Astrocyte of the hippocampus (primary cell): Measurements from ENCODE around the gene INPP4B.
A peak's percentile ranks its signal among the peaks of the same experiment; 100 is the strongest.
"Not testable (repeated sequence)": the region's sequence is repeated elsewhere in the genome, so short reads cannot be mapped to it uniquely, and the experiment has no call there.

ENCODE experiments used
- DNase-seq: peaks from one replicate; pipeline ENCODE4 v3.0.0; 2011; ENCODE audit warnings: low read depth, low spot score

Gene INPP4B

DNA sequence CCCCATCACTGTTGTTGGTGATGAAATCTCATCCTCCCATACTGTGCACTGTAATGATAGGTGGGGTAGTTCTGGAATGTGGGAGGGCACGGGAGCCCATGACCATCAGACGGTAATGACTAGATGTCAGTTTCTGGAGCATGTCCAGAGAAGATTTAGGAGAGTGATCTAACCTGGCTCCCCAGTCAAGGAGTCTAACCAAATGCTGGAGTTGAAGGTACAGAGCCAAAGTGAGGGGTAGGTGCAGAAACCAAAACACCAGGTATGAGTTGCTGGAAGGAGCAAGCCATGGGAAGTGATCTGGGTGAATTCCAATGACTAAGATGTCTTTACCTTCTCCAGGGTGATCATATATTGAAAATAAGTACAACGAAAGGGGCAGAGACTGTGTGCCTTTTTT, 296.9 kb downstream of the INPP4B start:
- no peak for DNase-seq

DNA sequence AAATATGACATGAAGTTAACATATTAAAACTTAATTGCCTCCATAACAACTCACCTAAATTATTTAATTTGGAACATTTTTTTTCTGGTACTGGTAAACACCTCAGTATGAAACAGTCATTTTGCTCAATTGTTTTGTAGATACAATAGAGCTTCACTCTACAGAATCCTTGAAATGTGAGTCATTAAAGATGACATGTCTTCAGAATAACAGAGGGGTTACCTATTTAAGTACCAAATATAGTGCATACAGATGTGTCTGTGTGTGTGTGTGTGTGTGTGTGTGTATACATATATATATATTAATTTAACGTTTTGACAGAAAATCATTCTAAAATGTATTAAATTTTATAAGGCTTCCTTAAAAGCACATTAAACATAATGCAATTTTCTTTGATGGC, 297.6 kb downstream of the INPP4B start:
- no peak for DNase-seq

DNA sequence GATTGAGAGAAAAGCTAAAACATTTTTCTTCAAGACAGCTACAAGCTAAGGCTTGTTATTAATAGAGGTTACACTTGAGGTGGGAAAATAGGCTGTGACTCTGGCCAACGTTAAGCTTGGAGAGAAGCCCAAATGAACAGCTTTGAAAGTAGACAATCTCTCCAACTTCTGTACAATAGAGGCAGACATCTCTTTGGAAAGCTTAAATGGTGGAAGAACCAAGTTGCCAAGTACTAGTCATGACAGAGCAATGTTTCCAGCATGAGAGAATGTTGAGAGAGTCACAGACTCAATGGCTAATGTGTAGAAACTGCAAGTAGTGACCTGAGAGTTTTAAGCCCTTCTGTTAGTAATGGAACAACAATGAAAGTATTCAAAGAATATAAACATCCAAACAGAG, 298.1 kb downstream of the INPP4B start:
- DNase-seq = peak; percentile 67

DNA sequence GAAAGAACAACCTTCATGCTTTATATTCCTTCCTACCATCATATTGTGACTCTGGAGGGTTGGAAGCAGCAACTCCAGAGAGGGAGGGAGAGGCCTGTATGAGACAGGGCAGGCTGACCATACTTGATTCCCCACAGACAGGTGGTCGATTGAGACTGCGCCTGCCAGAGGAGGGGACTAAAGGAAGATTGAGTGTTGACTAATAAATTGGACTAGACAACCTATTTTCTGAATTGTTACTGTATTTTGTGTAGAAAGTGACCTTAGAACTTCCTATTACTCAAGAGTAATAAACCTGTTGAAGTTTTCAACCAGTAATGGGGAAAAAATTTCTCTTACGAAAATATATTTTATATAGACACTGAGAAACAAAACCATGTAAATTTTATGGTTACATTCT, 301.5 kb downstream of the INPP4B start:
- DNase-seq = no peak

DNA sequence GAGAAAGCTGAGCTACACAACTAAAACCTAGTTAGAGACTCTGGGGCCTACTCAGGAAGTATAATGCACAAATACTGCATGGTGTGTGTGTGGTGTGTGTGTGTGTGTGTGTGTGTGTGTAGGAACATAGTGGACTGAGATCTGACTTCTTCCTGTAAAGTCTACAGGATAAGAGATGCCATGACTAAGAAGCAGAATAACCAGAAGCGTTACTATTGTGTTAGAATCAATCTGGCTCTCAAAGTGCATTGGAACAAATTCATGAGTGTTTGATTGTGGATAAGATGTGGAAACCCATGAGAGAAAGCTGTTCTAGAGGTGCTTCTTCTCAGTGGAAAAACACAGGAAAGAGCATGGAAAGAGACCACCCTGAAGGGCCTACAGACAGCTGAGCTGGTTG, 302.1 kb downstream of the INPP4B start:
- no peak for DNase-seq

DNA sequence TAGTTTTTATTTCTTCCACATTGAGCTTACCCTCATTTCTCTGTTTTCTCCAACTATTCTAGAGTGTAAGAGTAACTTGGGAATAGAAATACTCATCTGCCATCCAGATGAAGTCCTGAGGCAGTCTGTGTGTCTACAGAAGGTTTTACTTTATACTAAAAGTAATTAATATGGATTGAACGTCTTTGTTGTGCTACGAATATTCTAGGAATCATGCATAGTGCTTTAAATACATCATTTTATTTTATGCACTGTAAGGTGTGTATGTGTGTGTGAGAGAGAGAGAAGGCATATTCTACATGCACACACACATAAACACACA, 305.7 kb downstream of the INPP4B start:
- DNase-seq = no peak

DNA sequence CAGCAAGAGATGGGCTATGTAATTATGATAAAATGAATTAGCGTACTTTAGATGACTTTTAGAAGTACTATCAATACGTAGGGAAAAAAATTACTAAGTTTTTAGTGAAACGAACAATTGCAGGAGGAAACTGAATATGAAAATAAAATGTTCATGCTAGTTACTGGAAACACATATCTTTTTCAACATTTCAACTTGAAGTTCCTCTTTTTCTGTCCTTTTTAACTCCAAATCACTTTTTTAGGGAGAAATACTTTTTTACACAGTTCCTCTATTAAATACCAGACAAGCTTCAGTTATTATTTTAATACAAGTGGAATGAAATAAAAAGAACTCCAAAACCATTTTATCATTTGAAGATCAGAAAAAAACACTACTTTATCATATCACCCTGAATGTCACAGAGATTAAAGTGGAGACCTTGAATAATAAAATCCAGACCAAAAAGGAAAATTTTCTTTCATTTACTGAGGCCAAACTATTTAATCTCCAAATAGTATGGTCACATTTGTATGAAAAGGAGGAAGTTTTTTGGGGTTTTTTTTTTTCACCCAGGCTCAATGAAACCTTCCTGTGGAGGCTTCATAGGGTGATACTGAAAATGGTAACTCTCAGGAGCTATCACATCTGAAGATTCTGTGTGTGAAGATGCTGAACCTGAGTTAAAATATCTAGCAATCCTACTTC, 306.2 kb downstream of the INPP4B start:
- DNase-seq = no peak

DNA sequence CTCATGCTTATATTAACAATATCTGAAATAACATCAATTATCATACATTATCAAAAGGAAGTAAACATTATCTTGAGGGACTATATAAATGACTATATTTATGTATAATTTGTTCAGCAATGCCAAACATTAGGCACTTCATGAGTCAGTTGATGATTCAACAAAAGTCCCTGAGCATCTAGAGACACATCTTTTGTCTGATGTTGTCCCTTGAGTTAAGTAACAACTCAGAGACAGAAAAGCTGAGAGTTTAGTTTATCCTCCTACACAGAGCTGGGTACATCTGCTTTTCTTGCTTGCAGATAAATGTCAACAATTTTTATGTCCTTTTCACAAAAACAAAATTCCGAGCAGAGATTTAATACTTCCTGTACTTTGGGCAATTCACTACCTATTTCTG, 311.1 kb downstream of the INPP4B start:
- DNase-seq = peak; percentile 12

DNA sequence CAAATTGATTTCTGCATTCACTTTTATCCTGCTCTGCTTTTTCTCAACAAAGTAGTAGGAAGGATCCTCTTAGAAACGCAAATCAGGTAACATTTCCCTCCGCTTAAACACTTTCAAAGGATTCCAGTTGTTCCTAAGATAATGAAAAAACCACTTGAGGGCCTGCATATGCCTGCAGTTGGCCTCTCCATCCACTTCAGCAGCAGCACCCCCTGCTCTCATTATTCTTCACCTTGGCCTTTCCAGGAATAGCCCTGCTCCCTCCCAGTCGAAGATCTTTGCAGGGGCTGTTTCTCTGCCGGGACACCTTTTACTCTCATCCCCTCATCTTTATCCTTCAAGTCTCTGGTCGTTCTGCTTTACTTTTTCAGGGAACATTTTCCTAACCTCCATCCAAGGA, 314.0 kb downstream of the INPP4B start:
- DNase-seq = no peak

DNA sequence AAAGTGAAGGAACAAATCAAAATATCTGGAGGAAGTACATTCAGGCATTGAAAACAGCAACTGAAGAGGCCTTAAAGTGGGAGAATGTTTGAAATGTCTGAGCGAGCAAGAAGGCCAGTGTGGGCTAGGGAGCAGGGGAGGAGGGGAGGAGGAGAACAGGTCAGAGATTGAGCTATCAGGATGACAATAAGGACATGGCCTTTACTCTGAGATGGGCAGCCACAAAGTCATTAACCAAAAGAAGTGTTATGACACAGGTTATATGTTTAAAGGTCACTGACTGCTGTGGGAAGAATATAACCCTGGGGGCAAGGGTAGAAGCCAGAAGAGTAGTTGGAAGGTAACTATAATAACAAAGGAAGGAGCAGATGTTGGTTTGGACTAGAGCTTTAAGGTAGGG, 315.4 kb downstream of the INPP4B start:
- no peak for DNase-seq

DNA sequence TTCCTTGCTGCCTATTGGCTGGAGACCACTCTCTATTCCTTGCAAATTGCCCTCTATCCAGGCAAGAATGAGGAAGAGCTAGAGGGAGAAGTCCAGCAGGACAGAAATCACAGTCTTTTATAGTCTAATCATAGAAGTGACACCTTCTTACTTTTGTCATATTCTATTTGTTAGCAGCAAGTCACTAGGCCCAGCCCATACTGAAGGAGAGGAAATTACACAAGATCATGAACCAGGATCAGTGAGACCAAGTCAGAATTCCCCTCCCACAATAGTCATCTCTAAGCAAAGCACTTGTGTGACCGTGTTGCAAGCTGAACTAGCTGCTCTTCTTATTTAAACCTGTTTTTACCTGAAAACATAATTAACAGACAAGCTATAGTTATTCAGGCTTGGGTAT, 317.7 kb downstream of the INPP4B start:
- DNase-seq = no peak

DNA sequence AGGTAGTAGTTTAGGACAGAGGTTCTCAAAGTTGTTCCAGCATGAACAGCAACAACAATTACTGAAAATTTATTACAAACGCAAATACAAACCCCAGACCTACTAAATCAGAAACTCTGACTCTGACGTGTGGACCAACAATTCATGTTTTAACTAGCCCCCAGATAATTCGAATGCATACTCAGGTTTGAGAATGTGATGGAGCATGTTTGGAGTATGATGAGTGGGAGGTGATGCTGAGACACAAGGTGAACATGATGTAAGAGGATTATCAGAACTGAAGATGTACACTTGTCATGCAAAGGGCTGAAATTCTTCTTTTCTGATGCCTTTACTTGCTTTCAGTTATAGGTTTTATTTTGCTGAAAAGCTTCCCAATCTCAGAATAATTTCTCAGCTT, 323.0 kb downstream of the INPP4B start:
- no peak for DNase-seq

DNA sequence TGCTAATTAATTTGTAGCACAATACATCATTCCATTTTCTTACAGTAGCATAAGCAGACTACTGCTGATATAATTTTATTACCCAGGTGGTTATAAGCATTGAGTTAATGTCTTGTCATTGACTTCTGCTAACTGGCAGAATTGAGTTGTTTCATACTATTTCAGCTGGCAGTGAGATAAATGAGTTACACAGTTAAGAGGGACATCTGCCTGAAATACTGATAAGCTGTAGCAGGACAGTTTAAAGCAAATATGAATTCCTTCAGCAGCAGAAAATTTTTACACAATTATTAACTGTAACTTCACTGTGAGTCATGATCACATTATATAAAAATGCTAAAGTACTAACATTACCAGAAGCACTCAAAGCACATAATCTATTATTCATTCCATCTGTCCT, 326.8 kb downstream of the INPP4B start:
- no peak for DNase-seq

DNA sequence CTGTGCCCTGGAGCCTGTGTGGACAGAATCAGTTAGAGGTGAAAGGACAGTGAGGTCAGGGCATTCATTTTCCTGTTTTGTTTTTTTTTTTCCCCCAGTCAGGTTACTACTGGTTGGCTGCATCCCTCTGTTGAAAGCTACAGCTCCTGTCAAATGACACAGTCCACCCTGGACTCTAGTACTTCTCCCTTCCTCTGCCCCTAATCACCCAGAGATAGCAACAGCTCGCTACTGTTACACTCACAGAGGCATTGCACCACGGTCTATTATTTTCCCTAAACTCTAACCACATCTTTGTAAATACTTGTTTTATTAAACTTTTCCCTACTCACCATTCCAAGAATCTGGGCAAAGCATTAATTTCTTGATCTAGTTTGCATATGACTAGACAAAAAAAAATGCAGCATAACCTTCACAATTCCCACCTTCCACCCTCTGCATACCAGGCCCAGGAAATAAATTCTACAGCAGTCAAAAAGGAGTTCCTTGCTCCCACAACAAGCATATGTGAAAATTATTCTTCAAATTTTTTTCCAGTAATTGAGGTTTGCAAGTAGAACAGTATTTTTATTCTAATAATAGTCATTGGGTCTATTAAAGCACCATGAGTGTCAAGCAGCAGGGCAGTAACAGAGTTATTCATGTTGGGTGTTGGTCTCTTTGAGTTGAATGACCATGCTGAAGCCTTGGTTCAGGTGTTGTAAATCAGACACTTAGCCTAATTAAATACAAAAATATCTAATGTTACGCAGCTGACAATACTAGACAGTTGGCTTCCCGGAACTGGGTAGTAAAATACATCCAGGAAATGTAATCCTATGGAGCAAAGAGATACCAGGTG, 329.2 kb downstream of the INPP4B start:
- peak; percentile 80 for DNase-seq

DNA sequence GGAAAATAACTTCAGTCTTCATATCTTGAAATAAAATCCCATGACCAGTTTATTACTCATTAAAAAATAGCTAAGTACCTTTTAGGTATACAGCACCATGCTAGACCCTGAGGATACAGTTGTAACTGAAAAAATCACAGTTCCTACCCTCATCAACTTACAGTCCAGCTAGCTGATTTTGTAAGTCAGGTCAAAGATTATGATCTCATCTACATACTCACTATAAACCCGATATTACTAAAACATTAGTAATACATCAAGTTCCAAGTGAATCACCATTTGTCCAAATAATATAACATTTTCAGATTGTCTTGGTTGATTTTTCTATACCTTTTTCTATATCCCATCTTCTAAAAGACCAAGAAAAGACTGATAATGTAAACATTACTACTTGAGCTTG, 333.9 kb downstream of the INPP4B start:
- no peak for DNase-seq

DNA sequence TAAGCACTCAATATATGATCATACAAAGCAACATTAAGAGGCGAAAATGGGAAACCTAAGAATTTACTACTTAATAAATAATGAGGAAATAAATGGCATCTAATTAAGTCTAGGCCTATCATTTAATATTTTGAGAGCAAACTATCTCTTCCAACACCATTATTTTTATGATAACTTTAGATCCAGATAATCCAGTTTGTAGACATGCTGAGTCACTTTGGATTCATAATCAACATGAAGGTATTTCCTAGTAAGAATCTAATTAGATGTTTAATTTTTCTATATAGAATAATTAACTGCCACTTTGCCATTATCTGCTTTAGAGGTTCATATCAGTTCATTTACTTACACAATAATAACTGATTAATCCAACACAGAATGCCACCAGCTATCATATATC, 336.2 kb downstream of the INPP4B start:
- no peak for DNase-seq

DNA sequence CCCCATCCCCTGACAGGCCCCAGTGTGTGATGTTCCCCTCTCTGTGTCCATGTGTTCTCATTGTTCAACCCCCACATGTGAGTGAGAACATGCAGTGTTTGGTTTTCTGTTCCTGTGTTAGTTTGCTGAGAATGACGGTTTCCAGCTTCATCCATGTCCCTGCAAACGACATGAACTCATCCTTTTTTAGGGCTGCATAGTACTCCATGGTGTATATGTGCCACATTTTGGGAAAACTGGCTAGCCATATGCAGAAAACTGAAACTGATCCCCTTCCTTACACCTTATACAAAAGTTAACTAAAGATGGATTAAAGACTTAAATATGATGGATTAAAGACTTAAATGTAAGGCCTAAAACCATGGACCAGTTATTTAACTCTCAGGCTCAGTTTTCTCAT, 336.7 kb downstream of the INPP4B start:
- DNase-seq = not testable (repeated sequence)

DNA sequence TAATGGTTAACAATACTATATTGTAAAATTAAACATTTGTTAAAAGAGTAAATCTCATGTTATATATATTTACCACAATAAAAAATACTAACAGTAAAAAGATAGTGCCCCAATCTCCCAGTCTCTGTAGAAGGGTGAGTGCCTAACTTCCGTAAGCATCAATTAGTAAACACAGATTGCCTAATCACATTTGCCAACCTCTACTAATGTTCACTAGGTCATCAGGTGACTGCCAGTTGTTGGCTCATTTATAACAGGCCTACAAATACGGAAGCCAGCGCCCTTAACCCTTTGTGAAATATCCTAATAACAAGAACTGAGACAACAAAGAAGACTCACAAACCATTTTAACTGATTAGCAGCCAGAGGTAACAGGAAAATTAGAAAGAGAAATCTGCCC, 345.1 kb downstream of the INPP4B start:
- DNase-seq = no peak

DNA sequence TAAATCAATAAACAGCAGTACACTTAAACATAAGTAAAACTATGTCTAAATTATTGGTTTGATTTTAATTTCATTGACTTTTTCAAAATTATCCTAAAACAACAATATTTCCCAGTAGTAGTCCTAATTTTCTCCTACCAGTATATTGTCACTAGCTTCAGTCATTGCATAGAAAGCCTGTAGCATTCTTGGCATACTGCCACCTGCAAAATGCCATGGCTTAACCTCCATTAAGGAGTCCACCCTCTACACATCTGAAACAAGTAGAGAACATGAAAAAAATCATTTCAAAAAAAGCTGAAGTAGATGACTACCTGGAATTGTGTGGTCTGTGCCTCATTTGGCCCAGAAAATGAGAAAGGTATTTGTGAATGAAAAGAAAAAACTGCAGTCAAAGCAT, 348.5 kb downstream of the INPP4B start:
- no peak for DNase-seq

DNA sequence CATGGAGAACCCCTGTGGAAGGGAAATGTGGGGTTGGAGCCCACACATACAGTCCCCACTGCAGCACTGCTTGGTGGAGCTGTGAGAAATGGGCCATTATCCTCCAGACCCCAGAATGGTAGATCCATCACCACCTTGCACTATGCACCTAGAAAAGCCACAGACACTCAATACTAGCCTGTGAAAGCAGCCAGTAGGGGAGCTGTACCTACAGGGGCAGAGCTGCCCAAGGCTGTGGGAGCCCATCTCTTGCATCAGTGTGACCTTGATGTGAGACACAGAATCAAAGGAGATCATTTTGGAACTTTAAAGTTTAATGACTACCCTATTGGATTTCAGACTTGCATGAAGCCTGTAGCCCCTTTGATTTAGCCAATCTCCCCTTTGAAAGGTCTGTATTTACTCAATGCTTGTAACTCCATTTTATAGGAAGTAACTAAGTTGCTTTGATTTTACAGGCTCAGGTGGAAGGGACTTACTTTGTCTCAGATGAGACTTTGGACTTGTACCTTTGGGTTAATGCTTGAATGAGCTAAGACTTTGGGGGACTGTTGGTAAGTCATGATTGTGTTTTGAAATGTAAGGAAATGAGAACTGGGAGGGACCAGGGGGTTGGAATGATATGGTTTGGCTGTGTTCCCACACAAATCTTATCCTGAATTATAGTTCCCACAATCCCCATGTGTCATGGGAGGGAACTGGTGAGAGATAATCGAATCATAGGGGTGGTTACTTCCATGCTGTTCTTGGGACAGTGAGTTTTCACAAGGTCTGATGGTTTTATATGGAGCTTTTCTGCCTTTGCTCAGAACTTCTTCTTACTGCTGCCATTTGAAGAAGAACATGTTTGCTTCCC, 352.6 kb downstream of the INPP4B start:
- no peak for DNase-seq

DNA sequence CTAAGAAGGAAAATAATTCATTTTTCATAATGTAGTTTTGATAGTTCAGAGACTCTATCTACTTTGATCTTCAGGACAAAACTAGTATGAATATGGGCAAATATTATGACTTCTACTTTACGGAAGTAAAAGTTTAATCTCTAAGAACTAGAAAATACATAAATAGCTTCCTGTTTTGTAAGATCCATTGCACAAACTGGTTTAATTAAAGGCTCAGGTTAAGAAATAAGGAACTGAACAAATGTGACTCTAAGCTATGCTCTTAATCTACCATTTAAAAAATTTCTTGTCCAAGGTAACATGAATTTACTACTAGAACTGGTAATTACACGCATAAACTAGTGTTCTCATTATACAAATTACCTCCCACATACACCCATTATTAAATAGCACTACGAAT, 360.6 kb downstream of the INPP4B start:
- no peak for DNase-seq

DNA sequence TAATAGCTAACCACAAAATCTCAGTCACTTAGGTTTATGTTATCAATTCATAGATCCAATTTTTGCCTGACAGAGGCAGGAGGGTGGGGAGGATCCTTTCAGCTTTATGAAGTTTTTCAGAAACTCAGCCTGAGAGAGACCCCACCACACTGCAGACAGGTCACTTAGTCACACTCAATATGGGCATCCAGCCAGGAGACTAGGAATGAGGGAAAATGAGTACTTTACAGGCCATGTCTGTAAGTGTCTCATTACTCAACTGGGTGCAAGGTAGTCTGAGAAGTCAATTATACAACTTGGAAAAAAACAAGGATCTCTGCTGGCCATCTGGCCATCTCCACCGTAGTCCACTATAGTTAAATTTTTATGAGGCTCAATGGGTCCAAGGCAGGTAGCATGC, 365.9 kb downstream of the INPP4B start:
- peak; percentile 77 for DNase-seq

DNA sequence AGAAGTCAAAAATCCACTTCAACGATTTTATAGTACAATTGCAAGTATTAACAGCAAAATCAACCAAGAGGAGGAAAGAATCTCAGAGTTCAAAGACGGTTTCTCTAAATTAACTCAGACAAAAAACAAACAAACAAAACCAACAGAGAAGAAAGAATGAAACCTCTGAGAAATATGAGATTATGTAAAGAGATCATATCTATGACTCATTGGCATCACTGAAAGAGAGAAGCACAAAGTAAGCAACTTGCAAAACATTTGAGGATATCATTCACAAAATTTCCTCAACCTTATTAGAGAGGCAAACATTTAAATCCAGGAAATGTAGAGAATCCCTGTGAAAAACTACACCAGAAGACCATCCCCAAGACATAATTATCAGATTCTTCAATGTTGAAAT, 370.4 kb downstream of the INPP4B start:
- no peak for DNase-seq
